Measurements from ENCODE around the gene CACHD1. TPM values are rescaled to one million over a fixed set of nuclear protein-coding genes. Genes with fewer than 3 reads are reported as not detected.

Gene CACHD1
- total and polyA plus RNA-seq, 9 of the 15 experiments (the other 6 are each of a cell fraction or from before 2014, with no cell fraction given): 0.07 TPM; not detected in 8

DNA sequence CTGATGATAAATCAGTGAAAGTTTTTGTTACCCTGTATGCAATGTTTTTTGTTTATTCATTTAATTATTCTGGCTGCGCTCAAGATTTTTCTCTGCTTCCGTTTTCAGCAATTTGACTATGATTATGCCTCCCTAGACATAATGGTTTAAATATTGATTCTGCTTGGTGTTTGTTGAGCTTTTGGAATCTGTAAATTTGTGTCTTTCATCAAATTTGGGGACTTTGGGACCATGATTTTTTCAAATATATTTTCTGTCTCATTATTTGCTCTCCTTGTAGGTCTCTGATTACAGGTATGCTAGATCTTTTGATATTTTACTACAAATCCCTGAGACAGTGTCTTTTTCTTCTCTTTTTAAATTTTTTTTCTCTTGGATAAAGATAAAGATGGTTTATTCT lies 92.1 kb downstream of the CACHD1 start:
- ChIA-PET POLR2A (no interaction called here), CTCF (ENCODE audit: low intra/inter-chr PET ratio) (no interaction called here)
- no TSS peak for BruUV-seq (replicated peaks)
- TF ChIP-seq, protein P1, sequence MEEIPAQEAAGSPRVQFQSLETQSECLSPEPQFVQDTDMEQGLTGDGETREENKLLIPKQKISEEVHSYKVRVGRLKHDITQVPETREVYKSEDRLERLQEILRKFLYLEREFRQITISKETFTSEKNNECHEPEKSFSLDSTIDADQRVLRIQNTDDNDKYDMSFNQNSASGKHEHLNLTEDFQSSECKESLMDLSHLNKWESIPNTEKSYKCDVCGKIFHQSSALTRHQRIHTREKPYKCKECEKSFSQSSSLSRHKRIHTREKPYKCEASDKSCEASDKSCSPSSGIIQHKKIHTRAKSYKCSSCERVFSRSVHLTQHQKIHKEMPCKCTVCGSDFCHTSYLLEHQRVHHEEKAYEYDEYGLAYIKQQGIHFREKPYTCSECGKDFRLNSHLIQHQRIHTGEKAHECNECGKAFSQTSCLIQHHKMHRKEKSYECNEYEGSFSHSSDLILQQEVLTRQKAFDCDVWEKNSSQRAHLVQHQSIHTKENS (CRISPR knock-in tag; IDR thresholded peaks at IDR 0.05): no peak
- TF ChIP-seq SMARCA4 (IDR thresholded peaks at IDR 0.05) (no peak), ZNF764 (CRISPR knock-in tag; IDR thresholded peaks at IDR 0.05; ENCODE audit: low read depth) (no peak), MYNN (IDR thresholded peaks at IDR 0.05) (no peak), MYNN (CRISPR knock-in tag; IDR thresholded peaks at IDR 0.05) (no peak), DEAF1 (CRISPR knock-in tag; IDR thresholded peaks at IDR 0.05) (no peak), ZEB2 (IDR thresholded peaks at IDR 0.05) (no peak), CC2D1A (IDR thresholded peaks at IDR 0.05) (no peak), SMAD2 (IDR thresholded peaks at IDR 0.05; ENCODE audit: low read depth, low read length) (no peak), BCLAF1 (IDR thresholded peaks at IDR 0.05; ENCODE audit: borderline replicate concordance in 1 of 2, control insufficient read depth in 1 of 2, low read depth in 2 of 2, low read length in 1 of 2) (no peak), FOXP1 (CRISPR knock-in tag; IDR thresholded peaks at IDR 0.05) (no peak), MECOM (CRISPR knock-in tag; IDR thresholded peaks at IDR 0.05) (no peak), STAT6 (CRISPR knock-in tag; IDR thresholded peaks at IDR 0.05) (no peak)
- Histone ChIP-seq H2AFZ (ENCODE audit: low read depth, low read length) (no peak overlapping the region), H3K4me3 (no peak overlapping the region), H3K9ac (ENCODE audit: insufficient read depth in 1 of 2, low read depth in 2 of 2, low read length in 2 of 2) (no peak overlapping the region), H3K79me2 (ENCODE audit: control insufficient read depth, insufficient read depth, low read length) (no peaks in the 10 kb centered on the region), H3K27me3 (ENCODE audit: control insufficient read depth in 2 of 2, insufficient read depth in 2 of 2, low read length in 2 of 2) (no peaks in the 10 kb centered on the region), H3K4me1 (replicated peaks in 1 of 2; ENCODE audit: control insufficient read depth in 2 of 2, insufficient read depth in 2 of 2, low read length in 2 of 2) (no peaks in the 10 kb centered on the region), H3K4me2 (ENCODE audit: insufficient read depth, low read length) (no peak overlapping the region), H3K36me3 (ENCODE audit: control insufficient read depth, insufficient read depth, low read length) (no peaks in the 10 kb centered on the region), H3K9me3 (replicated peaks; ENCODE audit: control insufficient read depth, insufficient read depth, low read depth, low read length) (no peaks in the 10 kb centered on the region), H4K20me1 (replicated peaks; ENCODE audit: control insufficient read depth, insufficient read depth, low read length) (no peaks in the 10 kb centered on the region), H3K27ac (ENCODE audit: extremely low read depth, low read depth, low read length) (no peak overlapping the region), H3K9me1 (ENCODE audit: control insufficient read depth, insufficient read depth, low read length) (no peaks in the 10 kb centered on the region)
- 12% methylated on average over 2 of the region's 2 CpGs for WGBS (ENCODE audit: insufficient coverage, low coverage, missing lambda C conversion rate)
- no peak for FAIRE-seq
- ATAC-seq: no peak
- no peak for DNase-seq (ENCODE audit: extremely low read depth in 1 of 4, low spot score in 3 of 4)
- in situ Hi-C loops (cut with MboI): no loop called here
- intact Hi-C loops (cut with micrococcal nuclease): no loop called here

All from K562 (cell line).